Breast epithelium (tissue), 3 donors: Measurements from ENCODE around the gene HRH1.
"Not testable (repeated sequence)": the region's sequence is repeated elsewhere in the genome, so short reads cannot be mapped to it uniquely, and the experiment has no call there.

ENCODE experiments used
- POLR2A ChIP-seq: fragments of 450-650 bp; IDR thresholded peaks from one replicate; pipeline ENCODE4 v1.6.1; 2016; ENCODE audit warnings: antibody characterized with exemption, mild to moderate bottlenecking, moderate library complexity
- POLR2AphosphoS5 ChIP-seq, 3 donors: sonication (generic); formaldehyde crosslinking; IDR thresholded peaks; one replicate each; pipeline ENCODE4 v1.6.1; 2017; ENCODE audit warnings: antibody characterized with exemption in 3 of 3
- TF ChIP-seq, protein P1 (sequence below), 3 donors: fragments of 450-650 bp; IDR thresholded peaks; one replicate each; pipeline ENCODE4 v1.5.1; 2016 to 2017; ENCODE audit warnings: antibody characterized with exemption in 3 of 3, mild to moderate bottlenecking in 3 of 3, moderate library complexity in 3 of 3

DNA sequence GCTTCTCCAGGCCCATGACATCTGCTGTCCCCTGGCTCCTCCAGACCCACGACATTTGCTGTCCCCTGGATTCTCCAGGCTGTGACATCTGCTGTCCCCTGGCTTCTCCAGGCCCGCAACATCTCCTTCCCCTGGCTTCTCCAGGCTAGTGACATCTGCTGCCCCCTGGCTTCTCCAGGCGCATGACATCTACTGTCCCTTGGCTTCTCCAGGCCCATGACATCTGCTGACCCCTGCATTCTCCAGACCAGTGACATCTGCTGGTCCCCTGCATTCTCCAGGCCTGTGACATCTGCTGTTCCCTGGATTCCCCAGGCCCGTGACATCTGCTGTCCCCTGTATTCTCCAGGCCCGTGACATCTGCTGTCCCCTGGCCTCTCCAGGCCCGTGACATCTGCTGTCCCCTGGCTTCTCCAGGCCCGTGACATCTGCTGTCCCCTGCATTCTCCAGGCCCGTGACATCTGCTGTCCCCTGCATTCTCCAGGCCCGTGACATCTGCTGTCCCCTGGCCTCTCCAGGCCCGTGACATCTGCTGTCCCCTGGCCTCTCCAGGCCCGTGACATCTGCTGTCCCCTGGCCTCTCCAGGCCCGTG is 12.6 kb downstream of the HRH1 start:
- not testable (repeated sequence) for TF ChIP-seq POLR2A; POLR2AphosphoS5 (IDR thresholded peaks at IDR 0.05)
- TF ChIP-seq, protein P1, sequence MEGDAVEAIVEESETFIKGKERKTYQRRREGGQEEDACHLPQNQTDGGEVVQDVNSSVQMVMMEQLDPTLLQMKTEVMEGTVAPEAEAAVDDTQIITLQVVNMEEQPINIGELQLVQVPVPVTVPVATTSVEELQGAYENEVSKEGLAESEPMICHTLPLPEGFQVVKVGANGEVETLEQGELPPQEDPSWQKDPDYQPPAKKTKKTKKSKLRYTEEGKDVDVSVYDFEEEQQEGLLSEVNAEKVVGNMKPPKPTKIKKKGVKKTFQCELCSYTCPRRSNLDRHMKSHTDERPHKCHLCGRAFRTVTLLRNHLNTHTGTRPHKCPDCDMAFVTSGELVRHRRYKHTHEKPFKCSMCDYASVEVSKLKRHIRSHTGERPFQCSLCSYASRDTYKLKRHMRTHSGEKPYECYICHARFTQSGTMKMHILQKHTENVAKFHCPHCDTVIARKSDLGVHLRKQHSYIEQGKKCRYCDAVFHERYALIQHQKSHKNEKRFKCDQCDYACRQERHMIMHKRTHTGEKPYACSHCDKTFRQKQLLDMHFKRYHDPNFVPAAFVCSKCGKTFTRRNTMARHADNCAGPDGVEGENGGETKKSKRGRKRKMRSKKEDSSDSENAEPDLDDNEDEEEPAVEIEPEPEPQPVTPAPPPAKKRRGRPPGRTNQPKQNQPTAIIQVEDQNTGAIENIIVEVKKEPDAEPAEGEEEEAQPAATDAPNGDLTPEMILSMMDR (IDR thresholded peaks at IDR 0.05): not testable (repeated sequence)
